Measurements from ENCODE around the gene PBX1.

PBX1 gene

GRCh38 chr1:164754088-164754600, 195.2 kb downstream of the PBX1 start:
- no peak overlapping the region for H3K9ac ChIP-seq (ENCODE audit: low read length)
- H3K27me3 ChIP-seq (ENCODE audit: control insufficient read depth, insufficient read depth, low read length), result no peaks in the 10 kb centered on the region
- no peaks in the 10 kb centered on the region for H3K4me1 ChIP-seq (ENCODE audit: control insufficient read depth, insufficient read depth, low read length)
- no peaks in the 10 kb centered on the region for H3K36me3 ChIP-seq (ENCODE audit: control insufficient read depth, insufficient read depth, low read length)
- H3K4me3 ChIP-seq (ENCODE audit: low read length), result no peak overlapping the region
- H3K9me3 ChIP-seq (ENCODE audit: control insufficient read depth, low read length), result no peaks in the 10 kb centered on the region

- H3K4me3 ChIP-seq (ENCODE audit: low read length), result no peak overlapping the region
- no peak overlapping the region for H3K9ac ChIP-seq (ENCODE audit: low read length)
- H3K36me3 ChIP-seq (ENCODE audit: control insufficient read depth, insufficient read depth, low read length), result no peaks in the 10 kb centered on the region
- no peaks in the 10 kb centered on the region for H3K4me1 ChIP-seq (ENCODE audit: control insufficient read depth, insufficient read depth, low read length)
- H3K9me3 ChIP-seq (ENCODE audit: control insufficient read depth, low read length), result no peaks in the 10 kb centered on the region
- no peaks in the 10 kb centered on the region for H3K27me3 ChIP-seq (ENCODE audit: control insufficient read depth, insufficient read depth, low read length)
These were observed 196.7 kb downstream of the PBX1 start for GRCh38 chr1:164755690-164756089.

- Histone ChIP-seq H3K27me3 (ENCODE audit: control insufficient read depth, insufficient read depth, low read length) (no peaks in the 10 kb centered on the region), H3K9me3 (ENCODE audit: control insufficient read depth, low read length) (no peaks in the 10 kb centered on the region), H3K9ac (ENCODE audit: low read length) (no peak overlapping the region), H3K36me3 (ENCODE audit: control insufficient read depth, insufficient read depth, low read length) (no peaks in the 10 kb centered on the region), H3K4me1 (ENCODE audit: control insufficient read depth, insufficient read depth, low read length) (no peaks in the 10 kb centered on the region), H3K4me3 (ENCODE audit: low read length) (no peak overlapping the region)
These were observed 197.8 kb downstream of the PBX1 start for GRCh38 chr1:164756741-164757140.

DNA sequence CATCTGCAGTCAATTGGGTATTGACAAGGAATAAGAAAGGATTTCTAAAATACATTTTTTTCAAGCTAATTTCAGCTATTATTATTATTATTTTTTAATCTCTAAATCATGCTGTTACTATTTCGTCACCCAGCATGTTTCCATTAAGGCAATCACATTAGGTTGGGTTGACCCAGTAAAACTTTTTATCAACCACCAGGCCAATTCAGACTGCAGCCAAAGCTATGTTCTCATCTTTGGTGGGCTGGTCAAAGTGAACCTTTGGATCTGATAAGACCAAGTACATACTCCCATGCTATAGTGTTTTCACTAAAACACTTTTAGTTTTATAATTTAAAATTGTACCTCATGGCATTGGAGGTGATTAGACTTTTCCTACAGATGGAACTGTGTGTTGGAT, 198.6 kb downstream of the PBX1 start:
- no peaks in the 10 kb centered on the region for H3K36me3 ChIP-seq (ENCODE audit: control insufficient read depth, insufficient read depth, low read length)
- H3K27me3 ChIP-seq (ENCODE audit: control insufficient read depth, insufficient read depth, low read length), result no peaks in the 10 kb centered on the region
- no peaks in the 10 kb centered on the region for H3K9me3 ChIP-seq (ENCODE audit: control insufficient read depth, low read length)
- H3K4me3 ChIP-seq (ENCODE audit: low read length), result no peak overlapping the region
- H3K9ac ChIP-seq (ENCODE audit: low read length), result no peak overlapping the region
- H3K4me1 ChIP-seq (ENCODE audit: control insufficient read depth, insufficient read depth, low read length), result no peaks in the 10 kb centered on the region

DNA sequence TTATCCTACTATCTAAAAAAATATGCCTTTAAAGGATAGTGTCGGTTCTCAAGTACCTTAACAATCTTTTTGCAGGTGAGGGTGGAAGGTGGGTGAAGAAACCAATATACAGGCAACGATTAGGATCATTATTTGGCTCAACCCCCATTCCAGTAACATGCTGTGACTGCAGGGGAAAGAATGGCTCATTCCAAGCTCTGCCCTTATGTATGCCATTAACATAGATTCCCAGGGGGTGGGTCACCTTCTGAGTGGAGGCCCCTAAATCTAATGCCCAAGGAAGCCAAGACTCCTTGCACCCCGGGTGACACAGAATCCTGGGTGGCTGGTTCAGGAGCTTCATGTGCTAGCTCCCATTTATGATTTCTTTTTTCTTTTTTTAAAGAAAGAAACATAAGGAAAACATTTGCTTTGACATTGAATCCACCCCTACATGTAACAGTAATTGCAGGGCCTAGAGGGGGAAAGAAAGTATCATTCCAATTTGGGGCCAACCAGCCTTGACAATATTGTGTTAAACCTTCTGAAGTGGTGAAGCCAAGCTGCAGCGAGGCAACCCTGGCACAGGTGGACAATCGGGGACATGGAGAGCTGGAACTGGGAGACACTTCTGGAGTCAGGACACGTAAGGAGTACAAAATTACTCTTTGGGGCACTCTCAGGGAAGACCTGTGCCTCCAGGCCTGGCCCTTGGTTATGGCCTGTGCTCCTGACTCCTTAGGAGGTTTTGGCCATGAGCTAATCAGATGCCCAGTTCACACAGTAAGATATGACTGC, 200.3 kb downstream of the PBX1 start:
- Histone ChIP-seq H3K9me3 (ENCODE audit: control insufficient read depth, low read length) (no peaks in the 10 kb centered on the region), H3K4me3 (ENCODE audit: low read length) (no peak overlapping the region), H3K27me3 (ENCODE audit: control insufficient read depth, insufficient read depth, low read length) (no peaks in the 10 kb centered on the region), H3K4me1 (ENCODE audit: control insufficient read depth, insufficient read depth, low read length) (no peaks in the 10 kb centered on the region), H3K9ac (ENCODE audit: low read length) (no peak overlapping the region), H3K36me3 (ENCODE audit: control insufficient read depth, insufficient read depth, low read length) (no peaks in the 10 kb centered on the region)

GRCh38 chr1:164759979-164760469, 201.0 kb downstream of the PBX1 start:
- no peak overlapping the region for H3K4me3 ChIP-seq (ENCODE audit: low read length)
- no peaks in the 10 kb centered on the region for H3K36me3 ChIP-seq (ENCODE audit: control insufficient read depth, insufficient read depth, low read length)
- H3K4me1 ChIP-seq (ENCODE audit: control insufficient read depth, insufficient read depth, low read length), result peaks cover 1% of the 10 kb centered on the region
- no peaks in the 10 kb centered on the region for H3K9me3 ChIP-seq (ENCODE audit: control insufficient read depth, low read length)
- H3K27me3 ChIP-seq (ENCODE audit: control insufficient read depth, insufficient read depth, low read length), result no peaks in the 10 kb centered on the region
- no peak overlapping the region for H3K9ac ChIP-seq (ENCODE audit: low read length)

DNA sequence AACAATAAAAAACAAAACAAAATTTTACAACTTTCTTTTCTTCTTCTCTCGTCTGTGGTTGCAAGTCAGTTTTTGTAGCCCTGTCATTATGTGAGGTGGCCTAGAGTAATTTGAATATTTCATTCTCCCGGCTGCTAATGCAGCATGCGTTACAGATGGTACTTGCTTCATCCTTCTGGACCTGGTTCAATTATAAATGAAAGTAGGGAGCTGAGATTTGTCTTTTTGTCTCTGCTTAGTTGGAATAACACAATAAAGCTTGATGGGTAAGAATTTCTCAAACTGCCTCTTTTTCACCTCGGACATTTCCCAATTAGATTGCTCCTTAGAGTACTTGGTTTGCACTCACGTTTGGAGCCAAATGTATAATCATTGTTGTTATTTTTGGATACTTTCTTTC, 201.6 kb downstream of the PBX1 start:
- Histone ChIP-seq H3K9ac (ENCODE audit: low read length) (no peak overlapping the region), H3K27me3 (ENCODE audit: control insufficient read depth, insufficient read depth, low read length) (no peaks in the 10 kb centered on the region), H3K9me3 (ENCODE audit: control insufficient read depth, low read length) (no peaks in the 10 kb centered on the region), H3K4me1 (ENCODE audit: control insufficient read depth, insufficient read depth, low read length) (peaks cover 7% of the 10 kb centered on the region), H3K4me3 (ENCODE audit: low read length) (no peak overlapping the region), H3K36me3 (ENCODE audit: control insufficient read depth, insufficient read depth, low read length) (no peaks in the 10 kb centered on the region)

GRCh38 chr1:164761009-164761408, 202.0 kb downstream of the PBX1 start:
- Histone ChIP-seq H3K27me3 (ENCODE audit: control insufficient read depth, insufficient read depth, low read length) (no peaks in the 10 kb centered on the region), H3K9ac (ENCODE audit: low read length) (no peak overlapping the region), H3K36me3 (ENCODE audit: control insufficient read depth, insufficient read depth, low read length) (no peaks in the 10 kb centered on the region), H3K9me3 (ENCODE audit: control insufficient read depth, low read length) (no peaks in the 10 kb centered on the region), H3K4me1 (ENCODE audit: control insufficient read depth, insufficient read depth, low read length) (peaks cover 9% of the 10 kb centered on the region), H3K4me3 (ENCODE audit: low read length) (no peak overlapping the region)

DNA sequence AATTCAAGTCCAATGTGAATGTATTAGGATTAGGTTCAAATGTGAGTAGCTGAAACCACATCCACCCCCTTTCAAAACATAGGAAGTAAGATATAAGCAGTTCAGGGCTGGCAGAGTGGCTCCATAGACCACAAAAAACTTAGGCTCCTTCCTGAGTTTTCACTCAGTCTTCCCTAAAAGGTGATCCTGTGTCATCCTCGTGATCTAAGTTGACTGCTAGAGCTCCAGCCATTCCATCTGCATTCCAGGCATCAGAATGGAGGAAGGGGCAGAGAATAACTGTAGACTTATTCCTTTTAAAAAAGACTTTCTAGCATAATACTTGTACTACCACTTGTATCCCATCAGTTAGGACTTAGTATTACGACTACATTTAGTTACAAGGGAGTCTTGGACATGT, 204.1 kb downstream of the PBX1 start:
- H3K27me3 ChIP-seq (ENCODE audit: control insufficient read depth, insufficient read depth, low read length), result no peaks in the 10 kb centered on the region
- H3K36me3 ChIP-seq (ENCODE audit: control insufficient read depth, insufficient read depth, low read length), result no peaks in the 10 kb centered on the region
- no peak overlapping the region for H3K9ac ChIP-seq (ENCODE audit: low read length)
- peaks cover 17% of the 10 kb centered on the region for H3K4me1 ChIP-seq (ENCODE audit: control insufficient read depth, insufficient read depth, low read length)
- no peaks in the 10 kb centered on the region for H3K9me3 ChIP-seq (ENCODE audit: control insufficient read depth, low read length)
- H3K4me3 ChIP-seq (ENCODE audit: low read length), result no peak overlapping the region

GRCh38 chr1:164764333-164764732, 205.3 kb downstream of the PBX1 start:
- Histone ChIP-seq H3K9me3 (ENCODE audit: control insufficient read depth, low read length) (no peaks in the 10 kb centered on the region), H3K4me1 (ENCODE audit: control insufficient read depth, insufficient read depth, low read length) (peaks cover 17% of the 10 kb centered on the region), H3K9ac (ENCODE audit: low read length) (no peak overlapping the region), H3K36me3 (ENCODE audit: control insufficient read depth, insufficient read depth, low read length) (no peaks in the 10 kb centered on the region), H3K4me3 (ENCODE audit: low read length) (no peak overlapping the region), H3K27me3 (ENCODE audit: control insufficient read depth, insufficient read depth, low read length) (no peaks in the 10 kb centered on the region)

- H3K36me3 ChIP-seq (ENCODE audit: control insufficient read depth, insufficient read depth, low read length), result no peaks in the 10 kb centered on the region
- H3K27me3 ChIP-seq (ENCODE audit: control insufficient read depth, insufficient read depth, low read length), result no peaks in the 10 kb centered on the region
- no peak overlapping the region for H3K4me3 ChIP-seq (ENCODE audit: low read length)
- H3K9ac ChIP-seq (ENCODE audit: low read length), result no peak overlapping the region
- no peaks in the 10 kb centered on the region for H3K9me3 ChIP-seq (ENCODE audit: control insufficient read depth, low read length)
- H3K4me1 ChIP-seq (ENCODE audit: control insufficient read depth, insufficient read depth, low read length), result peaks cover 17% of the 10 kb centered on the region
These were observed 206.6 kb downstream of the PBX1 start for GRCh38 chr1:164765557-164765956.

DNA sequence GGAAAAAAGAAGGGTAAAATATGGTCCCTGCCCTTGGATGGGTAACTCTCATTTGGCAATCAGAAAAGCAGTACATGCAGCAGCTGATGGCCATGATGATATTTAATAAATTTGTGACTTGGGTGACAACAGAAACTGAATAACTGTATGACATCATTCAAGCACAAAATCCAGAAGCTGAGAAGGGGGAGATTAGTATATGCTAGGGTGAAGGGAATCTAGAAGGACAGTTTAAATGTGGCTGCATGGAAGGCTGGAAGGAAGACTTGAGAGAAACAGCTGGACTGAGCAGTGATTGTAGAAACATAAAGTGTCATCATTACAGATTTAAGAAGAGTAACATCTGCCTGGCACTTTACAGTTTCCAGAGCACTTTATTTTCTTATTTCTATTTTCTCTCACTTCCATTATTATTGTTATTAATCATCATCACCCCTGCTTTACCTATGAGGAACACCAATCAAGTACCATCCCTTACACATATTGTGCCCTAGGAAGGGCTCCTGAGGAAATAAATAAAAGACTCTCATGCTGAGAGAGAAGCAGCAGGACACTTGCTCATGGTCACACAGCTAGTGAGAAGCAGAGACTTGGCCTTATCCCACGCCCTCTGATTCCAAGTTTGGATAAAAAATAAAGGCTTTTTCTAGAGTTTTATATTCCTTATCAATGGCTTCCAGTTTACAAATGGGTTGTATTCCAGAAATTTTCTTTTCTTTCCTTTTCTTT, 207.2 kb downstream of the PBX1 start:
- H3K4me1 ChIP-seq (ENCODE audit: control insufficient read depth, insufficient read depth, low read length), result peaks cover 21% of the 10 kb centered on the region
- H3K27me3 ChIP-seq (ENCODE audit: control insufficient read depth, insufficient read depth, low read length), result no peaks in the 10 kb centered on the region
- H3K9ac ChIP-seq (ENCODE audit: low read length), result no peak overlapping the region
- no peaks in the 10 kb centered on the region for H3K36me3 ChIP-seq (ENCODE audit: control insufficient read depth, insufficient read depth, low read length)
- H3K9me3 ChIP-seq (ENCODE audit: control insufficient read depth, low read length), result no peaks in the 10 kb centered on the region
- no peak overlapping the region for H3K4me3 ChIP-seq (ENCODE audit: low read length)
